Eye (tissue), 1 donor: Measurements from ENCODE around the gene CT45A2.
"Not testable (repeated sequence)": the region's sequence is repeated elsewhere in the genome, so short reads cannot be mapped to it uniquely, and the experiment has no call there.

ENCODE experiments used
- DNase-seq: peaks from one replicate; pipeline ENCODE4 v3.0.0-alpha.2; 2015

The CT45A2 gene, protein sequence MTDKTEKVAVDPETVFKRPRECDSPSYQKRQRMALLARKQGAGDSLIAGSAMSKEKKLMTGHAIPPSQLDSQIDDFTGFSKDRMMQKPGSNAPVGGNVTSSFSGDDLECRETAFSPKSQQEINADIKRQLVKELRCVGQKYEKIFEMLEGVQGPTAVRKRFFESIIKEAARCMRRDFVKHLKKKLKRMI

GRCh38 chrX:135819912-135820311 lies at the start of gene CT45A2:
Gene CT45A2 (minus strand): TSS chrX:135820012. CDS start chrX:135816265, 3,747 bp downstream.
- DNase-seq, result not testable (repeated sequence)

- not testable (repeated sequence) for DNase-seq
Measured at GRCh38 chrX:135854438-135854837, 34.6 kb upstream of the CT45A2 start, which contains the start of gene CT45A8. Gene CT45A8 (minus strand): TSS chrX:135854538. CDS start chrX:135850783, 3,755 bp downstream.

DNA sequence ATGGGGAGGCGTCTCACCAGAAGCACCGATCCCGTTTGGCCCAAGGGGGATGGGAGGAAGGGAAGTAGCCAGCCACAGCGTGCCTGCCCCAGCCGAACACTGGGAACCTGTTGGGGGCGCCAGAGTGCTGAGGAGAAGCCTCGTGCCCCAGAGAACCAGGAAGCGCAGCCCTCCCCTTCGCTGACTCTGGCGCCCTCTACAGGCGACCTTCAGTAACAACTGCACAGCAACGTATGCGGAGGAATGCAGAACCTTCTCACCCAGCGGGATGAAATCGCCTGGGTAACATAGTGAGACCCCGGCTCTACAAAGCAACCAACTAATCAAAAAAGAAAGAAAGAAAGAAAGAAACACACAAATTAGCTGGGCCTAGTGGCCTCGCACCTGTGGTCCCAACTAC lies 17.4 kb upstream of the CT45A2 start, which contains the start of gene CT45A7:
CT45A7 (minus strand) TSS at position 101 of the 400 bp plus-strand sequence. CDS start 3,747 bp downstream, outside the sequence.
- not testable (repeated sequence) for DNase-seq

DNA sequence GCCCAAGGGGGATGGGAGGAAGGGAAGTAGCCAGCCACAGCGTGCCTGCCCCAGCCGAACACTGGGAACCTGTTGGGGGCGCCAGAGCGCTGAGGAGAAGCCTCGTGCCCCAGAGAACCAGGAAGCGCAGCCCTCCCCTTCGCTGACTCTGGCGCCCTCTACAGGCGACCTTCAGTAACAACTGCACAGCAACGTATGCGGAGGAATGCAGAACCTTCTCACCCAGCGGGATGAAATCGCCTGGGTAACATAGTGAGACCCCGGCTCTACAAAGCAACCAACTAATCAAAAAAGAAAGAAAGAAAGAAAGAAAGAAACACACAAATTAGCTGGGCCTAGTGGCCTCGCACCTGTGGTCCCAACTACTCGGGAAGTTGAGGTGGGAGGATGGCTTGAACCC lies 17.1 kb downstream of the CT45A2 start, which contains the start of gene CT45A6:
CT45A6 (minus strand) TSS at position 101 of the 400 bp plus-strand sequence. CDS start 3,794 bp downstream, outside the sequence.
- not testable (repeated sequence) for DNase-seq

GRCh38 chrX:135785403-135785802 lies 34.4 kb downstream of the CT45A2 start, which contains the start of gene CT45A5:
Gene CT45A5 (minus strand): TSS chrX:135785503. CDS start chrX:135781729, 3,774 bp downstream.
- DNase-seq, result not testable (repeated sequence)

GRCh38 chrX:135768091-135768490 lies 51.7 kb downstream of the CT45A2 start, which contains the start of gene CT45A3:
Gene CT45A3 (minus strand): TSS chrX:135768191. CDS start chrX:135764444, 3,747 bp downstream.
- not testable (repeated sequence) for DNase-seq
